GM21619 (cell line): ENCODE results near the gene RDH11.

Source experiments
- ATAC-seq: cut with Tn5 transposase; IDR thresholded peaks from one replicate; pipeline ENCODE4 v1.9.1; 2021; ENCODE audit not compliant: unreplicated experiment

RDH11 gene

GRCh38 chr14:67650694-67651093 is 44.9 kb downstream of the RDH11 start:
- no peak for ATAC-seq

DNA sequence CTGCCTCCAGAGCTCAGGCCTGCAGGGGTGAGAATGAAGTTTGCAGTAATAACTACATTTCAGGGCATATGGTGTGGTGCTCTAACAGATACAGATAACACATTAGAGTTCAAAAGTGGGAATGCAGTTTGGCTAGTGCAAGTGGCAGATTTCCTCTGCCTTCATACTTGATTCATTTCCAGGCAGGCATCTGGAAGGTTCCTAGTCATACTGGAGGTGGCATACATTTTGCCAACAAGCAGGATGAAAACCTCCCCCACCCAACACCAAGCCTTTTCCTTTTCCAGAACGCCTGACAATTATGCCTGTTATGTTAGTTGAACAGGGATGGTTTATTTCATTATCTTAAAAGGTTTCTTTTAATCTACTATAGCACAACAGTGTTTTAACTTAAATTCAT is 45.4 kb downstream of the RDH11 start:
- ATAC-seq = no peak

GRCh38 chr14:67646131-67646530 is 49.4 kb downstream of the RDH11 start:
- ATAC-seq = no peak

- ATAC-seq = no peak
Measured at GRCh38 chr14:67645414-67645813, 50.1 kb downstream of the RDH11 start.

GRCh38 chr14:67644428-67644827 is 51.1 kb downstream of the RDH11 start:
- no peak for ATAC-seq

GRCh38 chr14:67643713-67644112 is 51.9 kb downstream of the RDH11 start:
- no peak for ATAC-seq

DNA sequence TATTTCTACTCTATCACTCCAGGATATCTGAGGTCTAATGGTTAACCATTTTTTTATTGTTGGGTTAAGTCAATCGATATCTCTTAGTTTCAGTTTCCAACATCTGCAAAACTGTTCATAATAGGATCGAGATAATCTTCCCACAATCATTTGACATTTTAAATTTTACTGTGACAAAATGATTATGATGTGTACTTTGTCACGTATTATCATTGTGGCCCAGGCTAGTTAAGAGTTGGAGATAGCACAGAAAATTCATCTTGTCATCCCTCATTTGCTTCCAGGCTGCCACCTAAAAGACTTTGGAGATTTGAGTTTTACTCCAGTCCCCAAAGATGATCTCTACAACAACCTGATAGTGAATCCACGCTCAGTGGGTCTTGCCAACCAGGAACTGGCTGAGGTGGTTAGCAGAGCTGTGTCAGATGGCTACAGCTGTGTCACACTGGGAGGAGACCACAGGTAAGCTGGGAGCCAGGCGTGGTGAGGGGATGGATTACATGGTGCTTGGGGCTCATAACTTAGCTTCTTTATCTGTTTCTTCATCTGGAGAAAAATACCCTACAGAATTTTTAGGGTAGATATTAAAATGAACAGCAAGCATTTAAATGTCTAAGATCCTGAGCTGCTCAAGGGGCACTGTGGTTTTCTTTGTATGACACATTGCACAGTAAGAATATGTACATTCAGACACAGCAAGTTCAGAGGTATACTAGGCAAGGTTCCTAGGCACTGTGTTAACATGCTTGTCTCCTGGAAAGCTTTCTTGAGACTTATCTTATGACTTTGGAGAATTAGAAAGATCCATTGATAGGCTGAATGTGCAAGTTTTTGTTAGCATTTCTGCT is 53.4 kb downstream of the RDH11 start:
- no peak for ATAC-seq

DNA sequence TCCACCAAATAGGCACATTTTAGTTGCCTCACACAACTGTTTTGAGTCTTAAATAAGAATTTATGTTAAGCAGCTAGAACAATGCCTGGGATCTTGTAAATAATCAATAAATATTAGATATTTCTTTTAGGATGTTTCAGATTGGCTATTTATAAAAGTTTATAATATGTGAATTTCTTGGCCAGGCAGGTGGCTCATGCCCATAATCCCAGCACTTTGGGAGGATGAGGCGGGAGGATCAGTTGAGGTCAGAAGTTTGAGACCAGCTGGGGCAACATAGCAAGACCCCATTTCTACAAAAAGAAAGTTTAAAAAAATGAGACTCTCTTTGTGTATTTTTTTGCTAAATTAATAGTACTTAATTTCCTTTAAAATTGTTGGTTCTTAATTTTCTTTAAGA is 54.1 kb downstream of the RDH11 start:
- no peak for ATAC-seq

DNA sequence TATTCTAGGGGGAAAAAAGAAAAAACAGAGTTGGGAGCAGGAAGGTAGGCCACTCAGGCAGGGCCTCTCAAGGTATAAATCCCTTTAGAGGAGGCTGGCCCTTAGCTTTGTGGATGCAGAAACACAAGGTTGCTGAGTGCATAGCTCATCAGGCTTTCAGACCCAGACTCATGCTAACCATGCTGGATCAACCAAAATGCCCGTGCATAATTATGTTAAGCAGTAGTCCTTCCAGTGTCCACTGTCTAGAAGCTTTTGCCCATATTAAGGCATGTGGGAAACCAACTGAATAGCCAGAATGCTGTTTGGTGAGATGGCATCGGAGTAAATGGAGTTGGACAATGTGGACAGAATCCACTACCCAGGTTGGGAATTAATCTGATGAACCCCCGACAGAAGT is 56.9 kb downstream of the RDH11 start:
- no peak for ATAC-seq

DNA sequence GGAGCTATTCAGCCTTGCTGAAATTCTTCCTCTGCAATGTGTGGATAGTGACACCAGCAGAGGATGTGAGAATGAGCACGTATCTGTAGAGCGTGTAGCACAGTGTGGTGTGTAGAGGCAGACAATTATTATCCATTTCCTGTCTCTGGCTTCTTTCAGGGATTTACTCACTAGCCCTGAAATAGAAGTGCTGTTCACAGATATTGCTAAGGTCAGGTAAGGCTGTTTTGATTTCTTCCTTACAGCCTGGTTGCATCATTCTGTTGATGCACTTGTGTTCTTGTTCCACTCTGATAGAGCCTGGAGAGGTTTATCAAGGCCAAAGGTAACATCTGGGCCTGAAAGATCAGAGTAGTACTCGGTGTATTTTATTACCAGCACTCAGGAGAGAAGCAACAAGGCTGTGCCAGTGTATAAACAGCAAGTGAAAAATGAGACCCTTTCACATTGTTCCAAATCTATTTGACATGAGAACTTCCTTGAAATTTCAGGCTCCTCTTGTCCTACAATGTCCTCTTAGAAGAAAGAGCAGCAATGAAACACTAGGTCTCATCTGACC is 59.1 kb downstream of the RDH11 start:
- no peak for ATAC-seq

- no peak for ATAC-seq
Measured at GRCh38 chr14:67633451-67634147, 62.0 kb downstream of the RDH11 start.

DNA sequence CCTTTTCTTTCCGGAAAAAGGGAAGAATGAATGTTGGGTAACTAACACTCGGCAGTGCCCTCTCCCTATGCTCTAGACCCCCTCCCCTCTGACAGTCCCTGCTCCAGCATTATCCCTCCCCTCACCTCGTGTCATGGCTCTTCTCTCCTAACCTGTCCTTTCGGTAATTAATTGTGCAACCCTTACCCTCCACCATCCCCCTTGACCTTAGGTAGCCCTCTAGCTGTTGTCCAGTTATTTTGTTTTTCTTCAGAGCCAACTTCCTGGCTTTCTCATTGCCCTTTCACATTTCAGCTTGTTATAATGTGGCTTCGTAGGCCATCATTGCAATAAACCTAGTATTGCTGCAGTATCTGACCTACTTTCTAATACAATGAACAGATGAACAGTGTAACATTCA is 64.6 kb downstream of the RDH11 start:
- no peak for ATAC-seq

DNA sequence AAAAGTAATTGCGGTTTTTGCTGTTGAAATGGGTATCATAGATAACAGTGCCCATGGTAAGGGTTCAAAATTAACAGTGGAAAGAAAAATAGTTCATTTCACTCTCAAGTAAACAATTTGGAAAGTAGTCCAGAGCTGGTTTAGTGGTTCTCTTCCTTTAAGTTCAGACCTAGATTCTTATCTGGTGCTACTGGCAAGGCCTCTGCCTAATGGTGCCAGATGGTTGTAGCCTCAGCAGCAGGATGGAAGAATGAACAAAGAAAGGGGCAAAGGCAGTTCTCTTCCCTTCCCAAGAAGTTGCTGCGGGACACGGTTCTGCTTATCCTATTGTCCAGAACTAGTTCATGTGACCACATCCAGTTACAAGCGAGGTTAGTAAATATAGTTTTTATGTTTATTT is 65.4 kb downstream of the RDH11 start:
- no peak for ATAC-seq

- no peak for ATAC-seq
Measured at GRCh38 chr14:67627519-67627918, 68.0 kb downstream of the RDH11 start.
